COLO668 (cell line): ENCODE data around the gene DIP2C.
A peak's percentile ranks its signal among the peaks of the same experiment; 100 is the strongest.
"Not testable (repeated sequence)": the region's sequence is repeated elsewhere in the genome, so short reads cannot be mapped to it uniquely, and the experiment has no call there.

Source experiments
- DNase-seq: peaks from one replicate; lab custom pipeline; 2025; ENCODE audit not compliant: unreplicated experiment; lab: John Stamatoyannopoulos, UW

Gene DIP2C

GRCh38 chr10:368579-369220 is 320.8 kb downstream of the DIP2C start:
- no peak for DNase-seq

GRCh38 chr10:368107-368506 is 321.4 kb downstream of the DIP2C start:
- DNase-seq = not testable (repeated sequence)

- no peak for DNase-seq
Measured at GRCh38 chr10:367636-368035, 321.8 kb downstream of the DIP2C start.

GRCh38 chr10:366186-366585 is 323.3 kb downstream of the DIP2C start:
- peak; percentile 16 for DNase-seq

- no peak for DNase-seq
Measured at GRCh38 chr10:364267-364775, 325.1 kb downstream of the DIP2C start.

GRCh38 chr10:363152-363551 is 326.3 kb downstream of the DIP2C start:
- DNase-seq = no peak

GRCh38 chr10:361203-362081 is 328.0 kb downstream of the DIP2C start:
- DNase-seq = peak; percentile 45

- peak; percentile 39 for DNase-seq
Measured at GRCh38 chr10:360653-361052, 328.8 kb downstream of the DIP2C start.

- no peak for DNase-seq
Measured at GRCh38 chr10:359762-360161, 329.7 kb downstream of the DIP2C start.

GRCh38 chr10:359093-359492 is 330.4 kb downstream of the DIP2C start:
- DNase-seq = no peak

GRCh38 chr10:357201-357950 is 332.1 kb downstream of the DIP2C start:
- no peak for DNase-seq

- DNase-seq = no peak
Measured at GRCh38 chr10:356452-356851, 333.0 kb downstream of the DIP2C start.

- DNase-seq = no peak
Measured at GRCh38 chr10:354901-355617, 334.4 kb downstream of the DIP2C start.

- no peak for DNase-seq
Measured at GRCh38 chr10:352476-353235, 336.8 kb downstream of the DIP2C start.

GRCh38 chr10:351770-352334 is 337.6 kb downstream of the DIP2C start:
- no peak for DNase-seq

- DNase-seq = no peak
Measured at GRCh38 chr10:350981-351501, 338.4 kb downstream of the DIP2C start.

- no peak for DNase-seq
Measured at GRCh38 chr10:349081-349480, 340.4 kb downstream of the DIP2C start.

GRCh38 chr10:348456-348855 is 341.0 kb downstream of the DIP2C start:
- no peak for DNase-seq

- not testable (repeated sequence) for DNase-seq
Measured at GRCh38 chr10:347774-348173, 341.7 kb downstream of the DIP2C start.

GRCh38 chr10:347190-347589 is 342.3 kb downstream of the DIP2C start:
- not testable (repeated sequence) for DNase-seq
